GM19455 (cell line): ENCODE results near the gene HAND2.

ENCODE experiments used
- ATAC-seq: cut with Tn5 transposase; IDR thresholded peaks from one replicate; pipeline ENCODE4 v1.9.1; 2021; ENCODE audit not compliant: unreplicated experiment

The HAND2 gene

GRCh38 chr4:173529477-173530325 lies at the start of gene HAND2:
TSS of gene HAND2 (minus strand) at chr4:173530229. CDS start at chr4:173529289, 940 bp downstream.
- ATAC-seq: no peak

- no peak for ATAC-seq
Measured at GRCh38 chr4:173578956-173579355, 48.9 kb upstream of the HAND2 start.

GRCh38 chr4:173577963-173578362 lies 47.9 kb upstream of the HAND2 start:
- ATAC-seq: no peak

GRCh38 chr4:173575482-173576152 lies 45.6 kb upstream of the HAND2 start:
- no peak for ATAC-seq

- no peak for ATAC-seq
Measured at GRCh38 chr4:173573725-173574124, 43.7 kb upstream of the HAND2 start.

- ATAC-seq: no peak
Measured at GRCh38 chr4:173573286-173573685, 43.3 kb upstream of the HAND2 start.

GRCh38 chr4:173572493-173573129 lies 42.6 kb upstream of the HAND2 start:
- ATAC-seq: no peak

- no peak for ATAC-seq
Measured at GRCh38 chr4:173571620-173572019, 41.6 kb upstream of the HAND2 start.

GRCh38 chr4:173565281-173565680 lies 35.3 kb upstream of the HAND2 start:
- ATAC-seq: no peak

GRCh38 chr4:173564461-173564860 lies 34.4 kb upstream of the HAND2 start:
- no peak for ATAC-seq

GRCh38 chr4:173560896-173561295 lies 30.9 kb upstream of the HAND2 start:
- ATAC-seq: no peak

- ATAC-seq: no peak
Measured at GRCh38 chr4:173556398-173557131, 26.5 kb upstream of the HAND2 start.

- no peak for ATAC-seq
Measured at GRCh38 chr4:173547889-173548288, 17.9 kb upstream of the HAND2 start.

- ATAC-seq: no peak
Measured at GRCh38 chr4:173546776-173547175, 16.7 kb upstream of the HAND2 start.

- ATAC-seq: no peak
Measured at GRCh38 chr4:173545440-173545839, 15.4 kb upstream of the HAND2 start.

- ATAC-seq: no peak
Measured at GRCh38 chr4:173543266-173543665, 13.2 kb upstream of the HAND2 start.

- ATAC-seq: no peak
Measured at GRCh38 chr4:173539986-173540385, 10.0 kb upstream of the HAND2 start.

- ATAC-seq: no peak
Measured at GRCh38 chr4:173538909-173539445, 8.9 kb upstream of the HAND2 start.

- no peak for ATAC-seq
Measured at GRCh38 chr4:173538148-173538908, 8.3 kb upstream of the HAND2 start.

- ATAC-seq: no peak
Measured at GRCh38 chr4:173537613-173538147, 7.7 kb upstream of the HAND2 start.
